ENCODE measurements around the gene B4GALT4.

DNA sequence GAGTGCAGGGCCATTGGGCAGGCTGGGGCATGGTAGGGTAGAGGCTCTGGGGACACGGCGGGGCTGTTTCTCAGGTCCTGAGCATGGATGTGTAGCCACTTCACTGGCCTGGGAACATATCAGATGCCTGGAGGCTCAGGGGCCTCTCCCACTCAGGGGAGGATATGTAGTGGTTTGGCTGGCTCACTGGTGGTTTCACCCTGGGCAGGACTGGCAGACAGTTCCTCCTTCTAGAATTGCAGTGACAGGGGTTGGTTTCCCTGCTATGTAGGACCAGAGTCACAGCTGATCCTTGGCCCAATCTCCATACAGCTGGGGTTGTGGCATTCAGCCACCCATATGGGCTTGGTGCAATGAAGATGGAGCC is 48.7 kb upstream of the B4GALT4 start:
- no peak for TF ChIP-seq SREBF2 (IDR thresholded peaks at IDR 0.05)
- no peak for TF ChIP-seq CTCF (IDR thresholded peaks at IDR 0.05)
- TF ChIP-seq POLR2A (IDR thresholded peaks at IDR 0.05; ENCODE audit: low read length), result no peak
- no peak for TF ChIP-seq ESRRA (IDR thresholded peaks at IDR 0.05; ENCODE audit: borderline replicate concordance, low read length)
- no peak for TF ChIP-seq RARB (CRISPR knock-in tag; IDR thresholded peaks at IDR 0.05)
- no peak for TF ChIP-seq EP300 (IDR thresholded peaks at IDR 0.05)
- TF ChIP-seq EHMT2 (IDR thresholded peaks at IDR 0.05; ENCODE audit: low read depth), result no peak
- TF ChIP-seq BHLHE40 (IDR thresholded peaks at IDR 0.05; ENCODE audit: low read depth, low read length), result no peak
- no peak for TF ChIP-seq KDM5A (IDR thresholded peaks at IDR 0.05)

Data from A549 (cell line).